Endothelial cell of umbilical vein (primary cell): Measurements from ENCODE around the gene SLC5A10. TPM values are rescaled to one million over a fixed set of nuclear protein-coding genes. Genes with fewer than 3 reads are reported as not detected.

Source experiments
- BruUV-seq: library from RNA; stranded (reverse); fragments of 400-500 nt; replicated peaks from 2 replicates; lab custom pipeline; 2021; lab: Mats Ljungman, UMichigan
- CTCF ChIA-PET: fragments of 300-600, 350-600 bp; sonication (Branson Sonifier 250); formaldehyde crosslinking; loops from one replicate; lab custom pipeline; 2021; ENCODE audit warnings: antibody characterized with exemption, inconsistent platforms; lab: Charles Lee
- POLR2A ChIA-PET: fragments of 300-600, 350-600 bp; sonication (Branson Sonifier 250); formaldehyde crosslinking; loops from one replicate; lab custom pipeline; 2021; ENCODE audit warnings: antibody characterized with exemption, inconsistent platforms; lab: Charles Lee
- DNase-seq: peaks from one replicate; pipeline ENCODE4 v3.0.0-alpha.2; 2011; ENCODE audit warnings: low read depth, low spot score
- FAIRE-seq: peaks from 2 replicates; lab custom pipeline; 2011; peaks lifted over from hg19 to GRCh38; lab: Jason Lieb, UNC
- H2AFZ ChIP-seq: 2 replicates; pipeline ENCODE4 v1.6.0; 2012; ENCODE audit warnings: low read depth, low read length, control low read depth, inconsistent platforms
- H3K27ac ChIP-seq: 2 replicates; pipeline ENCODE4 v1.5.1; 2011; ENCODE audit warnings: low read depth, mild to moderate bottlenecking, control low read depth, low read length, moderate library complexity; ENCODE audit not compliant: insufficient read depth
- H3K27me3 ChIP-seq, 2 experiments: 2 replicates each; pipeline versions ENCODE4 v1.6.0 to v1.6.1; 2011; ENCODE audit warnings: low read length in 2 of 2, mixed read lengths in 1 of 2; ENCODE audit not compliant: control insufficient read depth in 2 of 2, insufficient read depth in 2 of 2
- H3K36me3 ChIP-seq, 2 experiments: 2 replicates in 1 of 2; 3 replicates in 1 of 2; pipeline ENCODE4 v1.5.1; 2011; ENCODE audit warnings: low read length in 2 of 2, mild to moderate bottlenecking in 1 of 2, moderate library complexity in 1 of 2; ENCODE audit not compliant: control insufficient read depth in 2 of 2, insufficient read depth in 2 of 2; ENCODE audit errors: extremely low read depth in 1 of 2
- H3K4me1 ChIP-seq: 3 replicates; pipeline ENCODE4 v1.5.1; 2011; ENCODE audit warnings: mild to moderate bottlenecking, low read length; ENCODE audit not compliant: control insufficient read depth, insufficient read depth; ENCODE audit errors: extremely low read depth
- H3K4me2 ChIP-seq: 2 replicates; pipeline ENCODE4 v1.6.1; 2011; ENCODE audit warnings: low read length, control low read depth, mixed read lengths; ENCODE audit not compliant: insufficient read depth
- H3K4me3 ChIP-seq, 3 experiments: fragments of 200-600 bp in 1 of 3; sonication (generic), shearing (Covaris generic) in 1 of 3; replicated peaks in 1 of 3; 2 replicates each; pipeline ENCODE4 v1.5.1; 2011 to 2016; ENCODE audit warnings: control low read depth in 3 of 3, low read length in 3 of 3, mild to moderate bottlenecking in 2 of 3, inconsistent platforms in 1 of 3, low read depth in 1 of 3, moderate library complexity in 1 of 3; ENCODE audit not compliant: insufficient read depth in 1 of 3
- H3K79me2 ChIP-seq: 2 replicates; pipeline ENCODE4 v1.6.0; 2012; ENCODE audit warnings: low read length, inconsistent platforms; ENCODE audit not compliant: control insufficient read depth, insufficient read depth
- H3K9ac ChIP-seq: replicated peaks from 2 replicates; pipeline ENCODE3; 2011; ENCODE audit warnings: low read length, control low read depth; ENCODE audit not compliant: insufficient read depth; ENCODE audit errors: extremely low read depth
- H3K9me1 ChIP-seq: replicated peaks from 3 replicates; pipeline ENCODE4 v1.6.0; 2011; ENCODE audit warnings: mild to moderate bottlenecking, low read length; ENCODE audit not compliant: control insufficient read depth, insufficient read depth; ENCODE audit errors: extremely low read depth
- H3K9me3 ChIP-seq: replicated peaks from 2 replicates; pipeline ENCODE4 v1.5.1; 2012; ENCODE audit warnings: low read length, inconsistent platforms; ENCODE audit not compliant: control insufficient read depth, insufficient read depth
- H4K20me1 ChIP-seq: replicated peaks from 2 replicates; pipeline ENCODE3; 2011; ENCODE audit warnings: mild to moderate bottlenecking, low read length; ENCODE audit not compliant: control insufficient read depth, insufficient read depth; ENCODE audit errors: extremely low read depth
- CTCF ChIP-seq, 2 donors: IDR thresholded peaks; 1 replicate in 1 of 2; 2 replicates in 1 of 2; pipeline ENCODE4 v1.5.1; 2011; ENCODE audit warnings: low read length in 2 of 2, mild to moderate bottlenecking in 2 of 2, moderate library complexity in 2 of 2, control low read depth in 1 of 2, inconsistent platforms in 1 of 2, low read depth in 1 of 2; ENCODE audit not compliant: insufficient read depth in 1 of 2; ENCODE audit errors: extremely low read depth in 1 of 2
- EZH2 ChIP-seq: IDR thresholded peaks from 2 replicates; pipeline ENCODE4 v1.6.1; 2012; ENCODE audit warnings: borderline replicate concordance, low read depth, mild to moderate bottlenecking, moderate library complexity, low read length, inconsistent platforms; ENCODE audit not compliant: severe bottlenecking
- FOS ChIP-seq: IDR thresholded peaks from 2 replicates; pipeline ENCODE4 v1.6.1; 2011; ENCODE audit warnings: mild to moderate bottlenecking, low read length, moderate library complexity, borderline replicate concordance; ENCODE audit not compliant: insufficient read depth
- GATA2 ChIP-seq: IDR thresholded peaks from 2 replicates; pipeline ENCODE4 v1.7.0; 2011; ENCODE audit warnings: low read depth, mild to moderate bottlenecking, moderate library complexity, mixed read lengths, low read length; ENCODE audit not compliant: insufficient read length, insufficient read depth
- JUN ChIP-seq: IDR thresholded peaks from 2 replicates; pipeline ENCODE4 v1.6.1; 2011; ENCODE audit warnings: borderline replicate concordance, low read depth; ENCODE audit not compliant: insufficient read length, insufficient read depth
- MYC ChIP-seq: IDR thresholded peaks from one replicate; pipeline ENCODE4 v1.6.1; 2011; ENCODE audit warnings: mild to moderate bottlenecking, low read depth, low read length
- POLR2A ChIP-seq: IDR thresholded peaks from 2 replicates; pipeline ENCODE4 v1.6.1; 2012; ENCODE audit warnings: low read depth, mild to moderate bottlenecking, control low read depth, low read length
- POLR2AphosphoS5 ChIP-seq: IDR thresholded peaks from 2 replicates; pipeline ENCODE4 v1.6.1; 2012; ENCODE audit warnings: low read depth, mild to moderate bottlenecking, control low read depth, low read length, moderate library complexity; ENCODE audit not compliant: insufficient read depth
- dilution Hi-C: fragments of 300-500 bp; cut with MboI; formaldehyde crosslinking; loops from one replicate; pipeline ENCODE4 v1.15.0; 2019; ENCODE audit warnings: low sequenced_read_pairs; ENCODE audit not compliant: extremely low pct_ligation_motif_present
- intact Hi-C: fragments of 100-400 bp; cut with micrococcal nuclease; formaldehyde crosslinking; loops from one replicate; pipeline ENCODE4 v1.10.0; 2022
- polyA plus RNA-seq, 4 experiments: library from polyadenylated mRNA; depleted of rRNA in 3 of 4; stranded (reverse) in 3 of 4; unstranded in 1 of 4; fragments of >200 nt; gene quantifications; 2 replicates each; pipeline versions ENCODE4 v1.2.1 to v1.2.3, GENCODE V29; 2011 to 2012; ENCODE audit warnings: missing spikeins in 1 of 4
- total RNA-seq: library from RNA; stranded (reverse); gene quantifications from 2 replicates; pipeline ENCODE4 v1.2.3, GENCODE V29; 2021
- TF ChIP-seq, protein P1 (sequence below): IDR thresholded peaks from 2 replicates; pipeline ENCODE4 v1.6.1; 2011; ENCODE audit not compliant: insufficient read depth, insufficient read length

Gene SLC5A10
- total and polyA plus RNA-seq, 2 donors (not counting 3 experiments of a cell fraction or from before 2014, with no cell fraction given) = not detected

- Histone ChIP-seq H3K4me1 (no peaks in the 10 kb centered on the region), H3K9me3 (no peaks in the 10 kb centered on the region), H4K20me1 (no peaks in the 10 kb centered on the region), H3K9ac (no peak overlapping the region), H3K27me3 (peaks cover 23% of the 10 kb centered on the region in 2 experiments), H3K79me2 (no peaks in the 10 kb centered on the region), H3K9me1 (no peaks in the 10 kb centered on the region), H2AFZ (no peak overlapping the region), H3K36me3 (no peaks in the 10 kb centered on the region), H3K27ac (no peak overlapping the region), H3K4me3 (no peak overlapping the region), H3K4me2 (no peak overlapping the region)
- dilution Hi-C loops (no loop called here), intact Hi-C loops (no loop called here)
- FAIRE-seq = no peak
- no TSS peak for BruUV-seq
- CTCF ChIA-PET = interaction anchor here (1.8 kb wide), 2 partner anchors 11 to 17 kb away, joined by 4 to 9 read pairs; no protein-coding TSS in a partner anchor
- DNase-seq = no peak
- TF ChIP-seq CTCF (IDR thresholded peaks at IDR 0.05; ENCODE audit: extremely low read depth in 1 of 2, insufficient read depth in 1 of 2, low read depth in 1 of 2, low read length in 2 of 2) = no peak
- TF ChIP-seq FOS = no peak
- TF ChIP-seq GATA2 = no peak
- TF ChIP-seq EZH2 = no peak
- TF ChIP-seq POLR2AphosphoS5 = no peak
- TF ChIP-seq, protein P1, sequence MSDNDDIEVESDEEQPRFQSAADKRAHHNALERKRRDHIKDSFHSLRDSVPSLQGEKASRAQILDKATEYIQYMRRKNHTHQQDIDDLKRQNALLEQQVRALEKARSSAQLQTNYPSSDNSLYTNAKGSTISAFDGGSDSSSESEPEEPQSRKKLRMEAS = no peak
- no peak for TF ChIP-seq MYC
- no peak for TF ChIP-seq JUN
- no peak for TF ChIP-seq POLR2A
- POLR2A ChIA-PET = no interaction called here
Measured at GRCh38 chr17:18944646-18945045, 7.3 kb upstream of the SLC5A10 start.
